ENCODE results near the gene NFILZ. TPM values are rescaled to one million over a fixed set of nuclear protein-coding genes. Genes with fewer than 3 reads are reported as not detected.
A peak's percentile ranks its signal among the peaks of the same experiment; 100 is the strongest.

NFILZ gene
- total RNA-seq, 2 donors from 2014 or later, result not detected

- Mint-ChIP-seq H3K9me3 (peaks cover 4% of the 10 kb centered on the region in 2 donors), H3K4me1 (ENCODE audit: low read depth) (no peaks in the 10 kb centered on the region), H3K4me3 (no peak overlapping the region), H3K27me3 (ENCODE audit: low read depth) (peaks cover 18% of the 10 kb centered on the region), H3K36me3 (ENCODE audit: insufficient read depth in 2 of 2) (peaks cover 0 to 1% of the 10 kb centered on the region in 2 donors), H3K27ac (no peak overlapping the region)
- DNase-seq (no peak), ATAC-seq (replicated peaks in 1 of 2) (no peak)
Measured at GRCh38 chr19:8639821-8640401, 9.5 kb downstream of the NFILZ start.

- Mint-ChIP-seq H3K27ac (no peak overlapping the region), H3K27me3 (ENCODE audit: low read depth) (peaks cover 18% of the 10 kb centered on the region), H3K4me3 (no peak overlapping the region), H3K36me3 (ENCODE audit: insufficient read depth in 2 of 2) (peaks cover 0 to 1% of the 10 kb centered on the region in 2 donors), H3K9me3 (peaks cover 4% of the 10 kb centered on the region in 2 donors), H3K4me1 (ENCODE audit: low read depth) (no peaks in the 10 kb centered on the region)
- DNase-seq, result no peak
- ATAC-seq (replicated peaks in 1 of 2), result no peak
Measured at GRCh38 chr19:8640402-8641004, 10.1 kb downstream of the NFILZ start.

GRCh38 chr19:8641221-8641907 is 10.9 kb downstream of the NFILZ start:
- peaks cover 4% of the 10 kb centered on the region in 2 donors for H3K9me3 Mint-ChIP-seq
- no peaks in the 10 kb centered on the region for H3K4me1 Mint-ChIP-seq (ENCODE audit: low read depth)
- no peak overlapping the region for H3K27ac Mint-ChIP-seq
- ATAC-seq (replicated peaks in 1 of 2) (no peak), DNase-seq (no peak)
- H3K36me3 Mint-ChIP-seq (ENCODE audit: insufficient read depth in 2 of 2), result peaks cover 0 to 1% of the 10 kb centered on the region in 2 donors
- no peak overlapping the region for H3K4me3 Mint-ChIP-seq
- H3K27me3 Mint-ChIP-seq (ENCODE audit: low read depth), result peaks cover 18% of the 10 kb centered on the region

GRCh38 chr19:8641908-8642547 is 11.6 kb downstream of the NFILZ start:
- H3K27ac Mint-ChIP-seq, result no peak overlapping the region
- no peak overlapping the region for H3K4me3 Mint-ChIP-seq
- no peak for ATAC-seq (replicated peaks in 1 of 2)
- H3K27me3 Mint-ChIP-seq (ENCODE audit: low read depth), result peaks cover 18% of the 10 kb centered on the region
- H3K9me3 Mint-ChIP-seq, result peaks cover 4% of the 10 kb centered on the region in 2 donors
- H3K36me3 Mint-ChIP-seq (ENCODE audit: insufficient read depth in 2 of 2), result peaks cover 0 to 1% of the 10 kb centered on the region in 2 donors
- DNase-seq, result no peak
- H3K4me1 Mint-ChIP-seq (ENCODE audit: low read depth), result no peaks in the 10 kb centered on the region

GRCh38 chr19:8642561-8642960 is 12.1 kb downstream of the NFILZ start:
- no peak for ATAC-seq (replicated peaks in 1 of 2)
- Mint-ChIP-seq H3K4me1 (ENCODE audit: low read depth) (no peaks in the 10 kb centered on the region), H3K36me3 (ENCODE audit: insufficient read depth in 2 of 2) (peaks cover 0 to 1% of the 10 kb centered on the region in 2 donors), H3K4me3 (no peak overlapping the region), H3K27ac (no peak overlapping the region), H3K9me3 (peaks cover 4% of the 10 kb centered on the region in 2 donors), H3K27me3 (ENCODE audit: low read depth) (peaks cover 18% of the 10 kb centered on the region)
- no peak for DNase-seq

- Mint-ChIP-seq H3K27me3 (ENCODE audit: low read depth) (peaks cover 7% of the 10 kb centered on the region), H3K4me3 (no peak overlapping the region), H3K27ac (no peak overlapping the region), H3K4me1 (ENCODE audit: low read depth) (no peaks in the 10 kb centered on the region), H3K9me3 (peaks cover 4% of the 10 kb centered on the region in 2 donors), H3K36me3 (ENCODE audit: insufficient read depth in 2 of 2) (peaks cover 0 to 1% of the 10 kb centered on the region in 2 donors)
- no peak for DNase-seq
- ATAC-seq (replicated peaks in 1 of 2), result no peak
Measured at GRCh38 chr19:8643860-8644653, 13.6 kb downstream of the NFILZ start.

GRCh38 chr19:8648240-8648639 is 17.8 kb downstream of the NFILZ start:
- no peaks in the 10 kb centered on the region for H3K27me3 Mint-ChIP-seq (ENCODE audit: low read depth)
- no peak for ATAC-seq (replicated peaks in 1 of 2)
- H3K36me3 Mint-ChIP-seq (ENCODE audit: insufficient read depth in 2 of 2), result no peaks in the 10 kb centered on the region
- no peak overlapping the region for H3K4me3 Mint-ChIP-seq
- no peak overlapping the region for H3K27ac Mint-ChIP-seq
- H3K9me3 Mint-ChIP-seq, result no peaks in the 10 kb centered on the region
- no peaks in the 10 kb centered on the region for H3K4me1 Mint-ChIP-seq (ENCODE audit: low read depth)
- no peak for DNase-seq

GRCh38 chr19:8654591-8655339 is 24.3 kb downstream of the NFILZ start:
- Mint-ChIP-seq H3K9me3 (no peaks in the 10 kb centered on the region), H3K36me3 (ENCODE audit: insufficient read depth in 2 of 2) (no peaks in the 10 kb centered on the region), H3K4me1 (ENCODE audit: low read depth) (peaks cover 18% of the 10 kb centered on the region), H3K27me3 (ENCODE audit: low read depth) (peaks cover 9% of the 10 kb centered on the region), H3K4me3 (peak overlapping the region; percentile 59 to 62), H3K27ac (no peak overlapping the region)
- ATAC-seq (replicated peaks in 1 of 2) (peak; percentile 65 to 79), DNase-seq (peak; percentile 63 to 71)

- Mint-ChIP-seq H3K36me3 (ENCODE audit: insufficient read depth in 2 of 2) (no peaks in the 10 kb centered on the region), H3K4me1 (ENCODE audit: low read depth) (peaks cover 18% of the 10 kb centered on the region), H3K27ac (no peak overlapping the region), H3K27me3 (ENCODE audit: low read depth) (peaks cover 9% of the 10 kb centered on the region), H3K4me3 (peak overlapping the region in 1 of 2 donors; percentile 24), H3K9me3 (no peaks in the 10 kb centered on the region)
- peak; percentile 21 to 30 for DNase-seq
- peak; percentile 45 to 49 for ATAC-seq (replicated peaks in 1 of 2)
Measured at GRCh38 chr19:8655340-8655709, 24.9 kb downstream of the NFILZ start.

GRCh38 chr19:8657869-8658268 is 27.4 kb downstream of the NFILZ start:
- Mint-ChIP-seq H3K27me3 (ENCODE audit: low read depth) (peaks cover 9% of the 10 kb centered on the region), H3K4me1 (ENCODE audit: low read depth) (peaks cover 18% of the 10 kb centered on the region), H3K27ac (no peak overlapping the region), H3K36me3 (ENCODE audit: insufficient read depth in 2 of 2) (no peaks in the 10 kb centered on the region), H3K9me3 (no peaks in the 10 kb centered on the region), H3K4me3 (no peak overlapping the region)
- DNase-seq (no peak), ATAC-seq (replicated peaks in 1 of 2) (no peak)

GRCh38 chr19:8659905-8660304 is 29.5 kb downstream of the NFILZ start:
- Mint-ChIP-seq H3K4me1 (ENCODE audit: low read depth) (peaks cover 20% of the 10 kb centered on the region), H3K27me3 (ENCODE audit: low read depth) (peaks cover 9% of the 10 kb centered on the region), H3K9me3 (no peaks in the 10 kb centered on the region), H3K36me3 (ENCODE audit: insufficient read depth in 2 of 2) (no peaks in the 10 kb centered on the region), H3K4me3 (no peak overlapping the region), H3K27ac (no peak overlapping the region)
- DNase-seq, result no peak
- ATAC-seq (replicated peaks in 1 of 2), result no peak

GRCh38 chr19:8662263-8662662 is 31.8 kb downstream of the NFILZ start:
- Mint-ChIP-seq H3K36me3 (ENCODE audit: insufficient read depth in 2 of 2) (peaks cover 0 to 4% of the 10 kb centered on the region in 2 donors), H3K4me1 (ENCODE audit: low read depth) (peaks cover 27% of the 10 kb centered on the region), H3K27ac (no peak overlapping the region), H3K4me3 (no peak overlapping the region), H3K27me3 (ENCODE audit: low read depth) (no peaks in the 10 kb centered on the region), H3K9me3 (no peaks in the 10 kb centered on the region)
- ATAC-seq (replicated peaks in 1 of 2) (no peak), DNase-seq (no peak)
